Endothelial cell of umbilical vein (primary cell): Measurements from ENCODE around the gene CD34. TPM values are rescaled to one million over a fixed set of nuclear protein-coding genes. Genes with fewer than 3 reads are reported as not detected.

ENCODE experiments used
- BruUV-seq: library from RNA; stranded (reverse); fragments of 400-500 nt; replicated peaks from 2 replicates; lab custom pipeline; 2021; lab: Mats Ljungman, UMichigan
- CTCF ChIA-PET: fragments of 300-600, 350-600 bp; sonication (Branson Sonifier 250); formaldehyde crosslinking; loops from one replicate; lab custom pipeline; 2021; ENCODE audit warnings: antibody characterized with exemption, inconsistent platforms; lab: Charles Lee
- POLR2A ChIA-PET: fragments of 300-600, 350-600 bp; sonication (Branson Sonifier 250); formaldehyde crosslinking; loops from one replicate; lab custom pipeline; 2021; ENCODE audit warnings: antibody characterized with exemption, inconsistent platforms; lab: Charles Lee
- DNase-seq: peaks from one replicate; pipeline ENCODE4 v3.0.0-alpha.2; 2011; ENCODE audit warnings: low read depth, low spot score
- FAIRE-seq: peaks from 2 replicates; lab custom pipeline; 2011; peaks lifted over from hg19 to GRCh38; lab: Jason Lieb, UNC
- H2AFZ ChIP-seq: 2 replicates; pipeline ENCODE4 v1.6.0; 2012; ENCODE audit warnings: low read depth, low read length, control low read depth, inconsistent platforms
- H3K27ac ChIP-seq: 2 replicates; pipeline ENCODE4 v1.5.1; 2011; ENCODE audit warnings: low read depth, mild to moderate bottlenecking, control low read depth, low read length, moderate library complexity; ENCODE audit not compliant: insufficient read depth
- H3K27me3 ChIP-seq, 2 experiments: 2 replicates each; pipeline versions ENCODE4 v1.6.0 to v1.6.1; 2011; ENCODE audit warnings: low read length in 2 of 2, mixed read lengths in 1 of 2; ENCODE audit not compliant: control insufficient read depth in 2 of 2, insufficient read depth in 2 of 2
- H3K36me3 ChIP-seq, 2 experiments: 2 replicates in 1 of 2; 3 replicates in 1 of 2; pipeline ENCODE4 v1.5.1; 2011; ENCODE audit warnings: low read length in 2 of 2, mild to moderate bottlenecking in 1 of 2, moderate library complexity in 1 of 2; ENCODE audit not compliant: control insufficient read depth in 2 of 2, insufficient read depth in 2 of 2; ENCODE audit errors: extremely low read depth in 1 of 2
- H3K4me1 ChIP-seq: 3 replicates; pipeline ENCODE4 v1.5.1; 2011; ENCODE audit warnings: mild to moderate bottlenecking, low read length; ENCODE audit not compliant: control insufficient read depth, insufficient read depth; ENCODE audit errors: extremely low read depth
- H3K4me2 ChIP-seq: 2 replicates; pipeline ENCODE4 v1.6.1; 2011; ENCODE audit warnings: low read length, control low read depth, mixed read lengths; ENCODE audit not compliant: insufficient read depth
- H3K4me3 ChIP-seq, 3 experiments: fragments of 200-600 bp in 1 of 3; sonication (generic), shearing (Covaris generic) in 1 of 3; replicated peaks in 1 of 3; 2 replicates each; pipeline ENCODE4 v1.5.1; 2011 to 2016; ENCODE audit warnings: control low read depth in 3 of 3, low read length in 3 of 3, mild to moderate bottlenecking in 2 of 3, inconsistent platforms in 1 of 3, low read depth in 1 of 3, moderate library complexity in 1 of 3; ENCODE audit not compliant: insufficient read depth in 1 of 3
- H3K79me2 ChIP-seq: 2 replicates; pipeline ENCODE4 v1.6.0; 2012; ENCODE audit warnings: low read length, inconsistent platforms; ENCODE audit not compliant: control insufficient read depth, insufficient read depth
- H3K9ac ChIP-seq: replicated peaks from 2 replicates; pipeline ENCODE3; 2011; ENCODE audit warnings: low read length, control low read depth; ENCODE audit not compliant: insufficient read depth; ENCODE audit errors: extremely low read depth
- H3K9me1 ChIP-seq: replicated peaks from 3 replicates; pipeline ENCODE4 v1.6.0; 2011; ENCODE audit warnings: mild to moderate bottlenecking, low read length; ENCODE audit not compliant: control insufficient read depth, insufficient read depth; ENCODE audit errors: extremely low read depth
- H3K9me3 ChIP-seq: replicated peaks from 2 replicates; pipeline ENCODE4 v1.5.1; 2012; ENCODE audit warnings: low read length, inconsistent platforms; ENCODE audit not compliant: control insufficient read depth, insufficient read depth
- H4K20me1 ChIP-seq: replicated peaks from 2 replicates; pipeline ENCODE3; 2011; ENCODE audit warnings: mild to moderate bottlenecking, low read length; ENCODE audit not compliant: control insufficient read depth, insufficient read depth; ENCODE audit errors: extremely low read depth
- EZH2 ChIP-seq: IDR thresholded peaks from 2 replicates; pipeline ENCODE4 v1.6.1; 2012; ENCODE audit warnings: borderline replicate concordance, low read depth, mild to moderate bottlenecking, moderate library complexity, low read length, inconsistent platforms; ENCODE audit not compliant: severe bottlenecking
- FOS ChIP-seq: IDR thresholded peaks from 2 replicates; pipeline ENCODE4 v1.6.1; 2011; ENCODE audit warnings: mild to moderate bottlenecking, low read length, moderate library complexity, borderline replicate concordance; ENCODE audit not compliant: insufficient read depth
- JUN ChIP-seq: IDR thresholded peaks from 2 replicates; pipeline ENCODE4 v1.6.1; 2011; ENCODE audit warnings: borderline replicate concordance, low read depth; ENCODE audit not compliant: insufficient read length, insufficient read depth
- MYC ChIP-seq: IDR thresholded peaks from one replicate; pipeline ENCODE4 v1.6.1; 2011; ENCODE audit warnings: mild to moderate bottlenecking, low read depth, low read length
- POLR2A ChIP-seq: IDR thresholded peaks from 2 replicates; pipeline ENCODE4 v1.6.1; 2012; ENCODE audit warnings: low read depth, mild to moderate bottlenecking, control low read depth, low read length
- POLR2AphosphoS5 ChIP-seq: IDR thresholded peaks from 2 replicates; pipeline ENCODE4 v1.6.1; 2012; ENCODE audit warnings: low read depth, mild to moderate bottlenecking, control low read depth, low read length, moderate library complexity; ENCODE audit not compliant: insufficient read depth
- dilution Hi-C: fragments of 300-500 bp; cut with MboI; formaldehyde crosslinking; loops from one replicate; pipeline ENCODE4 v1.15.0; 2019; ENCODE audit warnings: low sequenced_read_pairs; ENCODE audit not compliant: extremely low pct_ligation_motif_present
- intact Hi-C: fragments of 100-400 bp; cut with micrococcal nuclease; formaldehyde crosslinking; loops from one replicate; pipeline ENCODE4 v1.10.0; 2022
- polyA plus RNA-seq, 4 experiments: library from polyadenylated mRNA; depleted of rRNA in 3 of 4; stranded (reverse) in 3 of 4; unstranded in 1 of 4; fragments of >200 nt; gene quantifications; 2 replicates each; pipeline versions ENCODE4 v1.2.1 to v1.2.3, GENCODE V29; 2011 to 2012; ENCODE audit warnings: missing spikeins in 1 of 4
- total RNA-seq: library from RNA; stranded (reverse); gene quantifications from 2 replicates; pipeline ENCODE4 v1.2.3, GENCODE V29; 2021
- TF ChIP-seq, protein P1 (sequence below), 2 donors: IDR thresholded peaks; 1 replicate in 1 of 2; 2 replicates in 1 of 2; pipeline ENCODE4 v1.5.1; 2011; ENCODE audit warnings: low read length in 2 of 2, mild to moderate bottlenecking in 2 of 2, moderate library complexity in 2 of 2, control low read depth in 1 of 2, inconsistent platforms in 1 of 2, low read depth in 1 of 2; ENCODE audit not compliant: insufficient read depth in 1 of 2; ENCODE audit errors: extremely low read depth in 1 of 2

The CD34 gene
- total and polyA plus RNA-seq, 2 donors (not counting 3 experiments of a cell fraction or from before 2014, with no cell fraction given): 102 to 174 TPM

- dilution Hi-C loops: no loop called here
- Histone ChIP-seq H2AFZ (no peak overlapping the region), H3K4me2 (peak overlapping the region; percentile 3), H3K9me3 (no peaks in the 10 kb centered on the region), H3K9ac (no peak overlapping the region), H3K36me3 (peaks cover 0 to 4% of the 10 kb centered on the region in 2 experiments), H3K27ac (peak overlapping the region; percentile 30), H3K27me3 (no peaks in the 10 kb centered on the region), H3K4me1 (peaks cover 52% of the 10 kb centered on the region), H3K4me3 (no peak overlapping the region), H4K20me1 (no peaks in the 10 kb centered on the region), H3K9me1 (no peaks in the 10 kb centered on the region), H3K79me2 (no peaks in the 10 kb centered on the region)
- POLR2A ChIA-PET: interaction anchor here (2.9 kb wide), 1 partner anchor 78 kb away, joined by 20 read pairs; no protein-coding TSS in a partner anchor
- BruUV-seq: no TSS peak
- no peak for DNase-seq
- CTCF ChIA-PET: interaction anchor here (0.9 to 7.9 kb wide), 23 partner anchors 11 to 358 kb away, joined by 3 to 321 read pairs (median 14); partner anchors contain the start of gene PLXNA2
- intact Hi-C loops: loop anchor here (5.0 kb wide), 1 partner anchor 336 kb away; no protein-coding TSS in a partner anchor
- no peak for FAIRE-seq
- no peak for TF ChIP-seq POLR2AphosphoS5
- TF ChIP-seq EZH2: no peak
- no peak for TF ChIP-seq FOS
- TF ChIP-seq JUN: no peak
- TF ChIP-seq, protein P1, sequence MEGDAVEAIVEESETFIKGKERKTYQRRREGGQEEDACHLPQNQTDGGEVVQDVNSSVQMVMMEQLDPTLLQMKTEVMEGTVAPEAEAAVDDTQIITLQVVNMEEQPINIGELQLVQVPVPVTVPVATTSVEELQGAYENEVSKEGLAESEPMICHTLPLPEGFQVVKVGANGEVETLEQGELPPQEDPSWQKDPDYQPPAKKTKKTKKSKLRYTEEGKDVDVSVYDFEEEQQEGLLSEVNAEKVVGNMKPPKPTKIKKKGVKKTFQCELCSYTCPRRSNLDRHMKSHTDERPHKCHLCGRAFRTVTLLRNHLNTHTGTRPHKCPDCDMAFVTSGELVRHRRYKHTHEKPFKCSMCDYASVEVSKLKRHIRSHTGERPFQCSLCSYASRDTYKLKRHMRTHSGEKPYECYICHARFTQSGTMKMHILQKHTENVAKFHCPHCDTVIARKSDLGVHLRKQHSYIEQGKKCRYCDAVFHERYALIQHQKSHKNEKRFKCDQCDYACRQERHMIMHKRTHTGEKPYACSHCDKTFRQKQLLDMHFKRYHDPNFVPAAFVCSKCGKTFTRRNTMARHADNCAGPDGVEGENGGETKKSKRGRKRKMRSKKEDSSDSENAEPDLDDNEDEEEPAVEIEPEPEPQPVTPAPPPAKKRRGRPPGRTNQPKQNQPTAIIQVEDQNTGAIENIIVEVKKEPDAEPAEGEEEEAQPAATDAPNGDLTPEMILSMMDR (IDR thresholded peaks at IDR 0.05; ENCODE audit: extremely low read depth in 1 of 2, insufficient read depth in 1 of 2, low read depth in 1 of 2, low read length in 2 of 2): no peak
- TF ChIP-seq POLR2A: no peak
- TF ChIP-seq MYC: no peak
Measured at GRCh38 chr1:207886227-207886626, 24.7 kb downstream of the CD34 start.
